Peyer's patch (tissue), 4 donors: ENCODE results near the gene NPDC1.

ENCODE experiments used
- CTCF ChIP-seq, 6 experiments: fragments of 450-650 bp in 4 of 6; fragments of 200-600 bp in 2 of 6; sonication (generic) in 1 of 6; IDR thresholded peaks; one replicate each; pipeline ENCODE4 v1.5.1; 2017 to 2019; ENCODE audit warnings: antibody characterized with exemption in 6 of 6, mild to moderate bottlenecking in 3 of 6, moderate library complexity in 1 of 6
- POLR2A ChIP-seq, 2 donors: fragments of 450-650 bp; IDR thresholded peaks; one replicate each; pipeline ENCODE4 v1.5.1; 2017; ENCODE audit warnings: antibody characterized with exemption in 2 of 2, mild to moderate bottlenecking in 2 of 2, moderate library complexity in 2 of 2

GRCh38 chr9:137026384-137026783 is 19.6 kb downstream of the NPDC1 start:
- TF ChIP-seq CTCF (IDR thresholded peaks at IDR 0.05) (no peak), POLR2A (IDR thresholded peaks at IDR 0.05) (no peak)
